Stimulated activated CD4-positive, alpha-beta T cell treated with anti-CD3 and anti-CD28 coated beads, Interleukin-1b, Interleukin-23, amount 100 ng/mL, for 1 hour (primary cell): ENCODE results near the gene DPRX.

ENCODE experiments used
- DNase-seq, 2 donors: peaks; one replicate each; pipeline ENCODE4 v3.0.0-alpha.2; 2020; ENCODE audit warnings: low read depth in 2 of 2

The DPRX gene, protein sequence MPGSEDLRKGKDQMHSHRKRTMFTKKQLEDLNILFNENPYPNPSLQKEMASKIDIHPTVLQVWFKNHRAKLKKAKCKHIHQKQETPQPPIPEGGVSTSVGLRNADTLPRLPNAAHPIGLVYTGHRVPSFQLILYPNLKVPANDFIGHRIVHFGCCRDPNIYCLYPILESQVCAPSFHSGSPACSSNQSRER

DNA sequence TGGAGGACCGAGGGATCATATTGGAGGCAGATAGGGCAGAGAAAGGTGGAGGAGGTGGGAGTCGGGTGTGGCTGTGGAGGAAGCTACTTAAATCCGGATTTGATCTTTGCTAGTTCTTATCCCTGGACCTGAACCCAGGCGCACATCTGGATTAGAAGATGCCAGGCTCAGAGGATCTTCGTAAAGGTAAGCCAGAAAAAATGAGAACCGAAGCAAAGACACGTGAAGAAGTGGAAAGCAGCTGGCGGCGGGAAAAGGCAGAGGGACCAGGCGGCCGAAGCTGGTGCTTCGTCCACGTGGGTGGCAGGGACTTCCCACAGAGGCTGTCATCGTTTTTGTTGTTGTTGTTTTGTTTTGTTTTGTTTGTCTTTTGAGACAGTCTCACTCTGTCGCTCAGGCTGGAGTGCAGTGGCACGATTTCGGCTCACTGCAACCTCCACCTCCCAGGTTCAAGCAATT, at the start of gene DPRX:
DPRX (plus strand) TSS at position 51 of the 459 bp plus-strand sequence; CDS start at position 159, 108 bp downstream.
- DNase-seq = no peak

DNA sequence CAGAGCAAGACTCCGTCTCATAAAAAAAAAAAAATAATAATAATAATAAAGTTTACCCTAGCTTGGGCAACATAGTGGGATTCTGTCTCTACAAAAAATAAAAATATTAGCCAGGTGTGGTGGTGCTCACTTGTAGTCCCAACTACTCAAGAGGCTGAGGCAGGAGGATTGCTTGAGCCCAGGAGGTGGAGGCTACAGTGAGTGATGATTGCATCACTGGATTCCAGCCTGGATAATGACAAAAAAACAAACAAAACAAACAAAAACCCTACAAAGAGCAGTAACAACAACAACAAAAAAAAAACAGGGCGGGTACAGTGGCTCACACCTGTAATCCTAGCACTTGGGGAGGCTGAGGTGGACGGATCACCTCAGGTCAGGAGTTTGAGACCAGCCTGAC, 48.6 kb upstream of the DPRX start:
- DNase-seq = no peak

DNA sequence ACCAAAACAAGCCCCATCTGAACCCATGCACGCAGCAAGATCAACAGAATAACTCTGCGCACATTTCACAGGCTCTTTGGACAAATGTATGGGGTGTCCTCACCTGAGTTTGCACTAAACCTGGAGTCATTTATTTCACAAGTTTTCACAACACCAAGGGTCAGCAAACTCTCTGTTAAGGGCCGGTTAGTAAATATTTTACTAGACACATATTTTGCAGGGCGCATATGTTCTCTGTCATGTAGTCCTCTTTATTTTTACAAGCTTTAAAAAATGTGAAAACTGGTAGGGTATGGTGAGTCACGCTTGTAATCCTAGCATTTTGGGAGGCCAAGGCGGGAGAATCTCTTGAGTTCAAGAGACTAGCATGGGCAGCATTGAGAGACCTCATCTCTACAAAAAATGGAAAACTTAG, 45.5 kb upstream of the DPRX start:
- no peak for DNase-seq

DNA sequence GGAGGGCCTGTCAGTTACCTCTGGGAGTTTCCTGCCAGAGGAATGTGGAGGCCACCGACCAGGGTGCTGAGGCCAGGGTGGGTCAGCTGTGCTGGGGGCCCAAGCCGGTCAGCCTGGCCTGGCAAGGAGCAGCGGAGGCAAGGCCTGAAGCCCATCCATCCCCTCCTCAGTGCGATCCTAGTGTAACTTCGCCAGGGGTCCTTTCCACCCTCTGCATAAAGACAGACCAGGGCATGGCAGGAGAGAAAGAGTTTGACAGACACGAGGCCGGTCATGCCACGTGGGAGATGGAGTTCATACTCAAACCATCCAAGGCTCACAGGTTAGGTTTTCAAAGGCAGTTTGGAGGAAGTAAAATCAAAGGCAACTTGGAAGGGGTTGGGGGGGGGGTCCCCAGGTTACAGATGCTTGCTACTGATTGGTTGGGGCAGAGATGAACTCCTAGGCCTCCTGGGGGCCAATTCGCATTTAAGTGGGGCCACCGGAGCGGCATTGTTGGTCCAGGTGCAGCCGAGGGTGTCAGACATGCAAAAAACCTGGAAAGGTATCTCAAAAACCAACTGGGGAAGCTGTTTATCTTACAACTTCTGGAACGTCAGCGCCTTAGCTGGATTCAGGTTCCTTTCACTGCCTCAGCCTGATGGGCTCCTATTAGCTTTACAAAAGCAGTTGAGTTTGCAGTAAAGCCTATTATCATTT, 36.8 kb upstream of the DPRX start:
- DNase-seq = no peak

DNA sequence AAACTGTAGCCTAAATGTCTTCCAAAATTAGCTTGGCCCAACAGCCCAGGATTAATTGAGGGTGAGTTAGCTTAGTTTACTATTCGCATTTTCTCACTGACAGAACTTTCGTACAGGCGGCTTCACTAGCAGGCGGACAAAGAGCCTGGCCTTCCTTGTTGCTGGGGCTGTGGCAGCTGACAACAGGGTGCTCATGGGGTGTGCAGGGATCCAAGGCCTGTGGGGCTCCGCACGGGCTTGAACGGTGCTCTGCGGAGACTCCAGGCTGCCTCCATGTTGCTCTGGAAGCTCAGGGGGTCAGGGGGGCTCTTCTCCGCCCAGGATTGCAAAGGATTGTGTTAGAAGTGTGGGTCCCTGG, 36.3 kb upstream of the DPRX start:
- DNase-seq = no peak

DNA sequence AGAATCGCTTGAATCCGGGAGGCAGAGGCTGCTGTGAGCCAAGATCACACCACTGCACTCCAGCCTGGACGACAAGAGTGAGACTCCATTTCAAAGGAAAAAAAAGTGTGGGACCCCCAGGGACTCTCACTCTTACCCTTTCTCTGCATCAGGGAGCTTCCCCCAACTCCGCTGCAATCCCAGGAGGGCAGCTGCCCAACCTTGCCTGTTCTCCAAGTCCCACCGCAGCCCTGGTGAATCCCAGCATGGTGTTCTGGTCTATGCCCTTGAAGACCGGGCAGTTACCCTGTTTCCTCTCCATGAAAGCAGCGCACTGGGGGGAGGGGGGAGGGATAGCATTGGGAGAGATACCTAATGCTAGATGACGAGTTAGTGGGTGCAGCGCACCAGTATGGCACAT, 35.7 kb upstream of the DPRX start:
- no peak for DNase-seq

DNA sequence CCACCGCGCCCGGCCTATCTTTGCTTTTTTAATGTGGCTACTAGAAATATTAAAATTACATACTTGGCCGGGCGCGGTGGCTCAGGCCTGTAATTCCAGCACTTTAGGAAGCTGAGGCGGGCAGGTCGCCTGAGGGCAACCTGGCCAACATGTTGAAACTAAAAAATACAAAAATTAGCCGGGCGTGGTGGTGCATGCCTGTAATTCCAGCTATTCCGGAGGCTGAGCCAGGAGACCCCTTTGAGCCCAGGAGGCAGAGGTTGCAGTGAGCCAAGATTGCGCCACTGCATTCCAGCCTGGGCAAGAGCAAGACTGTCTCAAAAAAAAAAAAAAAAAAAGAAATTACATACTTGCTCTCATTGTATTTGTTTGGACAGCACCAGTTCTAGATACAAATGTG, 34.8 kb upstream of the DPRX start:
- DNase-seq = no peak

DNA sequence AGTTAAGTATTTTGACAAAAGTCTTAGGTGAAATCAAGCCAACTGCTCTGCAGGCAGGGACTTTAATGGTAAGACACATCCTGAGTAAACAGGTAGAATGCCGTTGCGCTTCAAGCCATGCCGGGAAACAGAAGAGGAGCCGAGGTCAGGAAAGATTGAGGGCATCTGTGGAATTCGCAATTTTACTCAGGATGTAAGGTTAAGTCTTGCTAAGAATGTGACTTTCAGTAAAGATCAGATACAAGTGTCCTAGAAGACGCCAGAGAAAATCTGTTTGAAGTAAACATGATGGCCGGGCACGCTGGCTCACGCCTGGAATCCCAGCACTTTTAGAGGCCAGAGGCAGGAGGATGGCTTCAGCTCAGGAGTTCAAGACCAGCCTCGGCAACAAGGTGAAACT, 33.4 kb upstream of the DPRX start:
- no peak for DNase-seq

DNA sequence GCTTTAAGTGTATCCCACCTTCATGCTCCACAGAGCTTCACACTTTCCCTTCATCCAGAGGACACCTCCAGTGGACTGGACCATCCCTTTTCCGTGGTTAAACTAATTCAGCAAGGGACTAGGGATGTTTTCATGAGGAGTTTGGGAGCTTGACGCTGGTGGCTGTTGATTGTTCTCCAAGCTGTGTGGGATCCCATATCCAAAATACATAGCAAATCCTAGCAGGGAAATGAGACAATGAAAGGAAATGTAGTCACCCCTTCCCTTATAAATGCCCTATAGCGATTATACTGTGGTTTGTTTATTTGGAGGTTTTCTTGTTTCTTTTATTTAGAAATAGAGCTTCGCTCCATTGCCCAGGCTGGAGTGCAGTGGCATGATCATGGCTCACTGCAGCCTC, 31.6 kb upstream of the DPRX start:
- no peak for DNase-seq

DNA sequence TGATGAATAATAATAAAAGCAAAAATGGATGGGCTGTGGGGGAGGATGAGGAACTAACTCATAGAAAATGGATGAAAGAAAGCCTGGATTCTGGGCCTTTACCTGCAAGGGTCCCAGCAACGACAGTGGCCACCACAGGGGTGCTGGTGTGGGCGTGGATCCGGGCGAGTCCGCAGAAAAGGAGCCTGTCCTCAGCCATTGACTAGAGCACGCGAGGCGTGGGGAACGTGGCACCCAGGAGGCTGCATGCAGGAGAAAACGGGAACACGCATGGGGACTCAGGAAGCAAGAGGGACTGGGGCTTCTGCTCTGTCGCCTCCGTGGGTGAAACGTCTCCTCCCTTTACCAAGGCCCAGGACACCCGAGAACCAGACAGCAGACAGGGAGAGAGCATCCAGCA, 25.8 kb upstream of the DPRX start:
- no peak for DNase-seq

DNA sequence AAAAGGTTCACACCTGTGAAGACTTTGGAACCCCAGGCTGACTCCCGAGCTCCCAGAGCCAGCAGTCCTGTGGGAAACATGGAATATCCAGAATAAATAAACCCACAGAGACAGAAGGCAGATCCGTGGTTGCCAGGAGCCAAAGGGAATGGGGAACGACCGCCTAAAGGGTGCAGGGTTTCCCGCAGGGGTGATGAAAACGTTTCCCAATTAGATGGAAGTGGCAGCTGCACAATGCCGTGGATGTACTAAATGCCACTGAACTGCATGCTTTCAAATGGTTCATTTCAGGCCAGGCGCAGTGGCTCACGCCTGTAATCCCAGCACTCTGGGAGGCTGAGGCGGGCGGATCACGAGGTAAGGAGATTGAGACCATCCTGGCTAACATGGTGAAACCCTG, 23.4 kb upstream of the DPRX start:
- DNase-seq = no peak

DNA sequence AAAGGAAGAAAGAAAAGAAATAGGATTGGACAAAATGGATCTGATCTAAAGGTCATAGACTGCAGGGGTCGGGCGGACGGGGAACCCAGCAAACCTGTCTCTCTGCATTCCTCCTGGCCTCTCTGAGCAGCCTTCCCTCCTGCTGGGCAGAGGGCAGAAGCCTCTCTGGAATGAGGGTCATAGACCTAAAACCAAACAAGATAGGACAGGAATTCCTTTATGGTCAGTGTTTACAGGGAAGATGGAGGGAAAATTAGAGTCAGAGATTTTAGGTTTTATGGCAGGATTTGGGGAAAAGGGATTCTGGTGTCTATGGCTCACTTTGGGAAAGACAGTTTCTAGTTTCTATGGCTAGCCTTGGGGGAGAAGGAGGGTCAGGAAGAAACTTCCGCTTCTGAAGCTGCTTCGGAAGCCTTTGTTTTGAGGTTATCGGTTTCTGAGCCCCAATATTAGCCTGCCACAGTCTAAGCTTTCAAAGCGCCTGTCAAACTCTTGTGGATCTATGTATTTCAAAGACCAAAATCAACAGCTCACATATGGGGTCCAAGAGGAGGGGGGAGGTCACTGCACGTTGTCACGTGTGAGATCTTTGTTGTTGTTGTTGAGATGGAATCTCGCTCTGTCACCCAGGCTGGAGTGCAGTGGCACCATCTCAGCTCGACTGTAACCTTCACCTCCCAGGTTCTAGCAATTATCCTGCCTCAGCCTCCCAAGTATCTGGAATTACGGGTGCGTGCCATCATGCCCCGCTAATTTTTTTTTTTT, 18.9 kb upstream of the DPRX start:
- no peak for DNase-seq

DNA sequence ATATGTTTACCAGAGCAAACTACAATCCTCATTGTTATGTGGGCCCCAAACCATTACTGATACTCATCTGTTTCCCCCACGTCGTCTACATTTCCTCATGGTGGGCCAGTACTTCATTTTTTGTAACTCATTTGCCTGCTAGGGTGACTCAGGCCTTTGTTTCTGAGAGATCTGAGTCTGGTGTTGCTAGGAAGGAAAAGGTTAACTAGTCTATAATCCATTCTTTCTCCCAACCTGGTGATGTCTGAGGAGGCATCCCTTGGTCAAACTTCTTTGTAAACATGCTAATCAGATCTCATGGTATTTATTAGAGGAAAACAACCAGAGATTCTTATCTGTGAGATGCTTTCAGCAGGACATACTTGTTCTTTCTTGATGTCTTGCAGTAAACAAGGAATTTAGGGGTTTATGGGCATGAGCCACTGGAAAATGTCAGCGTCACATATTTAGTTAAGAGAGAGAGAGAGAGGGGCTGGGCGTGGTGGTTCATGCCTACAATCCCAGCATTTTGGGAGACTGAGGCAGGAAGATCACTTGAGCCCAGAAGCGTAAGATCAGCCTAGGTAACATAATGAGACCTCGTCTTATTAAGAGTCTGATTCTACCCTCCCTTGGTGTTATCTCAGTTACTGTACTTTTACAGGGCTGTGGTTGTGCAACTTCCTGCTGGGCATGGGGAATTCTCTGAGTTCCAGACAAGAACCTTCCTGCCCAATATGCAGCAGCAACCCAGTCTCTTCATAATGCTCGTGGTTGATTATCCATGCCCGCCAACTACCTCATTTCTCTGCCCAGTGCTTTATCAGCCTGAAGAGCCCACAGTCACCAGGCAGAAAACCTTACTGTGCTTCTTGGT, 9.7 kb upstream of the DPRX start:
- no peak for DNase-seq

DNA sequence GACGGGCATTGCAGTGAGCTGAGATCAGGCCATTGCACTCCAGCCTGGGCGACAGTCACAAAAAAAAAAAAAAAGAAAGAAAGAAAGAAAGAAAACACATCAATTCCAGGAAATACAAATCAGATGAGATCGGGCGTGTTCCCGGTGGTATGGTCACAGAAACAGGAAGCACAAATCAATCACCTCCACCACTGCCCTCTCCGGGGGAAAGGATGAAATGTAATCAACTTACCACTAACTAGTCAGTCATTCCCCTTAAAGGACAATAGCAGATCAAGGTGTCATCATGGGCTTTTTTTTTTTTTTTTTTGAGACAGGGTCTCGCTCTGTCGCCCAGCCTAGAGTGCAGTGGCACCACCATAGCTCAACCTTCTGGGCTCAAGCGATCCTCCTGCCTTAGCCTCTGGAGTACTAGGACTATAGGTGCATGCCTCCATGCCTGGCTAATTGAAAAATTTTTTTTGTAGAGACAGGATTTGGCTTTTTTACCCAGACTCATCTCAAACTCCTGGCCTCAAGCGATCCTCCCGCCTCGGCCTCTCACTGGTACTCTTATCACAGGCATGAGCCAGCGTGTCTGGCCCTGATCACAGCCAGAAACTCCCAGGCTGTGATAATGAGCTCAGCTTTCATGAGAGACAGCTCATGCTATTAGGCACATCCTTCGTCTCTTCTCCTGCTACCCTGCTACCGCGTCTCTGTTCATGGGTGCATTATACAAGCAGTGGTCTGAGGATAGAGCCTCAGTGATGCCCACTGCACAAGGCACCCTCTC, 6.8 kb upstream of the DPRX start:
- no peak for DNase-seq

DNA sequence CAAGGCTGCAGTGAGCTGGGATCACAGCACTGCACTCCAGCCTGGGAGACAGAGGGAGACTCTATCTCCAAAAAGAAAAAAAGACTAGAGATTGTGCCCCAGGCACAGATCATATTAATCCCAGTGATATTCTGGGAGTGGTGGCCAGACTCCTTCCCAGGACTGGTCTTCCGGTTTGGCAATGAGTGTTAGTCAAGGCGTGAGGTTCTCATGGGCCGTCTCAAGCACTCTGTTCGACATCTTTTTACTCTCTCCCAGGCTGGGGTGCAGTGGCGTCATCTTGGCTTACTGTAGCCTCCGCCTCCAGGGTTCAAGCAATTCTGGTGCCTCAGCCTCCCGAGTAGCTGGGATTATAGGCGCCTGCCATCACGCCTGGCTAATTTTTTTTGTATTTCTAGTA, 5.3 kb upstream of the DPRX start:
- no peak for DNase-seq

DNA sequence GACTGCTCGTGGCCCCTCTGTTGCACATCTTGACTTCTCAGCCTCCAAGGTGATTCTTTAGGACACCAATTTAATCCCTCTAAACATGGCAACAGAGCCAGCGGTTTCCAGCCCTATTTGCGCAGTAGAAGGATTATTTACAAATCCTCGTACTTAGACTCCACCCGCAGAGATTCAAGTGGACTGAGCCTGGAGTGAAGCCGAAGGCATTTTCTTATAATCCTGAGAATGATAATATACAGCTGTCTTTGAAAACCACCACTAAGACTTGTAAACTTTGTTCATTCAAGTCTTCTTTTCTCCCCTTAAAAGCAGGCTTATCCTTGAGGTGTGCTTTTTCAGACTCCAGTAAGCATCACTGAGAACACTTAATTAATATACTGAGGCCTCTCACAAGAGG, 4.8 kb upstream of the DPRX start:
- DNase-seq = no peak

DNA sequence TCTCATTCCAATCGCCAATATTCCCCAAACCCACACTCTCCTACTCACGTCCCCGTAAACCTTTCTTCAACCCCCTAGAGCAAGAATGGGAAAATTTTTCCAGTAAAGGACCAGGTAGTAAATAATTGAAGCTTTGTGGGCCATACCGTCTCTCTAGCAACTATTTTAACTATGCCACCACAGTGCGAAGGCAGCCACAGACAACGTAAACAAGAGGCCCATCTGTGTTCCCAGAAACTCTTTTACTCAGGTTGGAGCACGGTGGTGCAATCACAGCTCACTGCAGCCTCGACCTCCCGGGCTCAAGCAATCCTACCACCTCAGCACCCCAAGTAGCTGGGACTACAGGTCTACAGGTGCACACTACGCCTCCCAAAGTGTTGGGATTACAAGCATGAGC, 3.0 kb downstream of the DPRX start:
- no peak for DNase-seq

DNA sequence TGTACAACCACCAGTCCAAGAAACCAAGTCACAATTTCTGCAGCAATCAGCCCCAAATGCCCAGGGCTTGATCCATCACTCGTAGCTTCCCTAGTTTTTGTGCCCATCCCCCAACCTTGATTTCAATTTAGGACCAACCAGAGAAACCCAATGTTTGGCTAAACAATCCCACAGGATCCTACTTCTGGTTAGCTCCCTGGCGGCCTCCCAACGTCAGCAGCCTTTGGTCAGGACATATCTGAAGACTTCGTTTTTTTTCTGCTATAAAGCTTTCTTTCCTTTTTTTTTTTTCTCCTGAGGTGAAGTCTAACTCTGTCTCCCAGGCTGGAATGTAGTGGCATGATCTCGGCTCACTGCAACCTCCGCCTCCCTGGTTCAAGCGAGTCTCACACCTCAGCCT, 7.7 kb downstream of the DPRX start:
- DNase-seq = no peak

DNA sequence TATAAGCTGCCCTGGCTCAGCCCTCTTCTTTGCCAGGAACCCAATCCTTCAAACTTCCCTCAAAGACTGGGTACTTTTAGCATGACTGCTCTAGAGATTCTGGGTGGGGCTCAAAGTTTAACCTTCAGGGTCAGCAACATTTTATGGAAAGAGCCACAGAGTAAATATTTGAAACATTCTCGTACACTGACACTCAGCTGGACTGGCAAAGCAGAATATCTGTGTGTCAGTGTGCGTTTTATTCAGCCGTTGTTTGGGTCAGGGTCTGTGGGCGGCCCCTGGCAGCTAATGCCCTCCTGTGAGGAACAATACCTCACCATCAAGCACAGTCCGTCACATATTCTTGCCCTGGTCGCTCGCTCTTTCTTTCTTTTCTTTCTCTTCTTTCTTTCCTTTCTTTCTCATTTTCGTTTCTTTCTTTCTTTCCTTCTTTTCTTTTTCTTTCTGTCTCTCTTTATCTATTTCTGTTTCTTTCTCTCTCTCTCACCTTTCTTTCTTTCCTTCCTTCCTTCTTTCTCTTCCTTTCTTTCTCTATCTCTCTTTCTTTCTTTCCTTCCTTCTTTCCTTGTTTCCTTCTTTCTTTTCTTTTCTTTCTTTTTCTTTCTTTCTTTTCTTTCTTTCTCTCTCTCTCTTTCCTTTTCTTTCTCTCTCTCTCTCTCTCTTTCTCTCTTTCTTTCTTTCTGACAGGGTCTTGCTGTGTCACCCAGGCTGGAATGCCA, 10.7 kb downstream of the DPRX start:
- DNase-seq = no peak

DNA sequence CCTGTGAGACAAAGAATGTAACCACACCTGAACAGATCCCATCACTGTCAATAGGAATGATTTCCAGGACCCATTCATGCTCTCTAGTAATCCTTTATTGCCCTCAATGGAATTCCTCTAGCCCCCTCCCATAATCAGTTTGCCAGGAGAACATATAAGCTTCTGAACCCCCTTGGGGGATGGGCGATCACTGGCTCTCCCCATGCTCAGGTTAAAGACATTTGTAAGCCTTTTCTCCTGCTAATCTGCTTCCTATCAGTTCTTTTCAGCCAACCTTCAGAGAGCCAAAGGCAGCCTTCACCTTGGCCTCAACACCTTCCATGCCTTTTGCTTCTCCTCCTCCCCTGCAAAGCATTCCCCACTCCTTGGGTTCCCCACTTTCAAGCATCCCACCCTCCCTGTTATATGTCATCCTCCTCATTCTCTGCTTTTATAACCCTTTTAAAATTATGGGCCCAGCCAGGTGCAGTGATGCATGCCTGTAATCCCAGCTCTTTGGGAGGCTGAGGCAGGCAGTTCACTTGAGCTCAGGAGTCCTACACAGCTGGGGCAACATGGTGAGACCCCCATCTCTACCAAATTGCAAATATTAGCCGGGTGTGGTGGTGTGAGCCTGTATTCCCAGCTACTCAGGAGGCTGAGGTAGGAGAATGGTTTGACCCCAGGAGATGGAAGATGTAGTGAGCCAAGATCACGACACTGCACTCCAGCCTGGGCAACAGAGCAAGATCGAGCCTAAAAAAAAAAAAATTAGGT, 12.4 kb downstream of the DPRX start:
- no peak for DNase-seq
